Measurements from ENCODE around the gene SH3BP4.

- TF ChIP-seq EZH2 (IDR thresholded peaks at IDR 0.05; ENCODE audit: insufficient read depth, poor library complexity, severe bottlenecking) (no peak), EZH2phosphoT487 (IDR thresholded peaks at IDR 0.05; ENCODE audit: insufficient read depth, low read depth) (no peak)
These were observed 118.4 kb downstream of the SH3BP4 start for GRCh38 chr2:235070063-235070706.

Data from GM23248 (cell line).